OCI-LY3 (cell line): Measurements from ENCODE around the gene PDLIM4.
A peak's percentile ranks its signal among the peaks of the same experiment; 100 is the strongest.

ENCODE experiments used
- H2AFZ ChIP-seq: fragments of 200-600, 300-600 bp; shearing (Covaris generic); 2 replicates; pipeline ENCODE4 v1.6.0; 2014; ENCODE audit warnings: antibody characterized with exemption, low read depth, low read length
- H3K27ac ChIP-seq: fragments of 200-600, 300-600 bp; sonication (generic); 2 replicates; pipeline ENCODE4 v1.5.1; 2014; ENCODE audit warnings: mild to moderate bottlenecking, low read length, moderate library complexity, mixed read lengths
- H3K27me3 ChIP-seq: fragments of 200-600, 300-600 bp; sonication (generic); 2 replicates; pipeline ENCODE4 v1.6.1; 2014; ENCODE audit warnings: low read depth, low read length, mixed read lengths
- H3K36me3 ChIP-seq: fragments of 200-600, 300-600 bp; sonication (generic); replicated peaks from 2 replicates; pipeline ENCODE3; 2014; ENCODE audit warnings: low read depth, low read length, mixed read lengths
- H3K4me1 ChIP-seq: fragments of 300-600, 200-600 bp; sonication (generic); 2 replicates; pipeline ENCODE4 v1.6.1; 2014; ENCODE audit warnings: low read length, mixed read lengths
- H3K4me2 ChIP-seq: fragments of 200-600, 300-600 bp; sonication (generic); 2 replicates; pipeline ENCODE4 v1.6.1; 2014; ENCODE audit warnings: low read length, mixed read lengths
- H3K4me3 ChIP-seq: fragments of 300-600, 200-600 bp; sonication (generic); 2 replicates; pipeline ENCODE4 v1.5.1; 2014; ENCODE audit warnings: antibody characterized with exemption, mild to moderate bottlenecking, low read length, moderate library complexity
- H3K79me2 ChIP-seq: fragments of 300-600, 200-600 bp; shearing (Covaris generic); 2 replicates; pipeline ENCODE4 v1.6.1; 2014; ENCODE audit warnings: mild to moderate bottlenecking, low read length, mixed read lengths
- H3K9ac ChIP-seq: fragments of 300-600, 200-600 bp; shearing (Covaris generic); 2 replicates; pipeline ENCODE4 v1.6.0; 2014; ENCODE audit warnings: mild to moderate bottlenecking, low read length, moderate library complexity
- H3K9me3 ChIP-seq: fragments of 200-600, 300-600 bp; shearing (Covaris generic); 2 replicates; pipeline ENCODE4 v1.6.1; 2014; ENCODE audit warnings: low read length, mixed read lengths; ENCODE audit not compliant: insufficient read depth
- H4K20me1 ChIP-seq: fragments of 200-600, 300-600 bp; sonication (generic); 2 replicates; pipeline ENCODE4 v1.6.1; 2016; ENCODE audit warnings: low read length, mixed read lengths; ENCODE audit not compliant: insufficient read depth
- CTCF ChIP-seq: fragments of 200-600, 300-600 bp; sonication (generic); IDR thresholded peaks from 2 replicates; pipeline ENCODE4 v1.5.1; 2014; ENCODE audit warnings: antibody characterized with exemption, low read length, low read depth
- EZH2phosphoT487 ChIP-seq: fragments of 200-600 bp; shearing (Covaris generic); IDR thresholded peaks from 2 replicates; pipeline ENCODE4 v1.6.1; 2018; ENCODE audit warnings: antibody characterized with exemption, mixed run types, low read depth

The PDLIM4 gene

DNA sequence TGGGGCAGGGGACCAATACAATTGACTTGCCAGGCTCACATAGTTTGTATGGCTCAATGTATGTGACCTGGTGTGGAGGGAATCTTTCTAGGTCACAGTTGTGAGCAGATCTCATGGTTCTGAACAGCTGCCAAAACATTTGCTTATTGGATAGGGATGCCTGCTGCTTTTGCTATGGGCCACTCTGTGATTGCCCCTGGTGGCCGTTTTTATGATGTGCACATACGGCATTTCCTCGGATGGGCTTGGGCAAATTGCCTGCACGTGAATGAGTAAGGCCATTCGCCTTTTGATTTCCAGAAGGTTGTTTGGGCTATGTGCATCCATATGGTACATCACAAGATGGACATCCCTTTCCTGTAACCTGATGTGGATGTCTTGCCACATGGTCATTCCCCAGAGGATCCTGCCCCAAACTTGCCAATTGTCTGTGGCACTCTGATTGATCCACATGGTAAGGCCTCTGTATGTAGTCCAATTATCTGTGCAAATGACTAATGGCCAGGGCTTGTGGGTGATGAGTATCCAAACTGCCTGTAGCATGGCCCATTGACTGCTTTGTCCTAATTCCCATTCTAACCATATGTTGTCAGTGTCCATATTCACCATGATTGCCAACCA, 26.0 kb downstream of the PDLIM4 start:
- H3K9ac ChIP-seq, result no peak overlapping the region
- no peaks in the 10 kb centered on the region for H3K36me3 ChIP-seq
- no peaks in the 10 kb centered on the region for H4K20me1 ChIP-seq
- TF ChIP-seq CTCF, result peak; percentile 16; the same call in 1 of the 2 replicates
- no peak for TF ChIP-seq EZH2phosphoT487
- no peaks in the 10 kb centered on the region for H3K27me3 ChIP-seq
- no peaks in the 10 kb centered on the region for H3K79me2 ChIP-seq
- no peak overlapping the region for H3K4me3 ChIP-seq
- H3K27ac ChIP-seq, result no peak overlapping the region
- H3K4me2 ChIP-seq, result no peak overlapping the region
- H2AFZ ChIP-seq, result no peak overlapping the region
- no peaks in the 10 kb centered on the region for H3K9me3 ChIP-seq
- no peaks in the 10 kb centered on the region for H3K4me1 ChIP-seq

- no peak overlapping the region for H2AFZ ChIP-seq
- H3K4me1 ChIP-seq, result peaks cover 9% of the 10 kb centered on the region
- H3K27me3 ChIP-seq, result no peaks in the 10 kb centered on the region
- no peak overlapping the region for H3K4me3 ChIP-seq
- no peaks in the 10 kb centered on the region for H4K20me1 ChIP-seq
- TF ChIP-seq EZH2phosphoT487 (no peak), CTCF (no peak)
- no peaks in the 10 kb centered on the region for H3K36me3 ChIP-seq
- no peaks in the 10 kb centered on the region for H3K79me2 ChIP-seq
- no peak overlapping the region for H3K27ac ChIP-seq
- no peak overlapping the region for H3K9ac ChIP-seq
- H3K4me2 ChIP-seq, result no peak overlapping the region
- no peaks in the 10 kb centered on the region for H3K9me3 ChIP-seq
Observed at GRCh38 chr5:132289097-132289496, 31.6 kb downstream of the PDLIM4 start.

- Histone ChIP-seq H3K9me3 (no peaks in the 10 kb centered on the region), H4K20me1 (no peaks in the 10 kb centered on the region), H3K4me1 (peaks cover 9% of the 10 kb centered on the region), H2AFZ (no peak overlapping the region), H3K36me3 (no peaks in the 10 kb centered on the region), H3K27me3 (no peaks in the 10 kb centered on the region), H3K27ac (no peak overlapping the region), H3K79me2 (no peaks in the 10 kb centered on the region), H3K4me2 (peak overlapping the region; percentile 0; the same call in 1 of the 2 replicates), H3K9ac (no peak overlapping the region), H3K4me3 (no peak overlapping the region)
- no peak for TF ChIP-seq EZH2phosphoT487
- TF ChIP-seq CTCF, result no peak
Observed at GRCh38 chr5:132291026-132291425, 33.5 kb downstream of the PDLIM4 start.

DNA sequence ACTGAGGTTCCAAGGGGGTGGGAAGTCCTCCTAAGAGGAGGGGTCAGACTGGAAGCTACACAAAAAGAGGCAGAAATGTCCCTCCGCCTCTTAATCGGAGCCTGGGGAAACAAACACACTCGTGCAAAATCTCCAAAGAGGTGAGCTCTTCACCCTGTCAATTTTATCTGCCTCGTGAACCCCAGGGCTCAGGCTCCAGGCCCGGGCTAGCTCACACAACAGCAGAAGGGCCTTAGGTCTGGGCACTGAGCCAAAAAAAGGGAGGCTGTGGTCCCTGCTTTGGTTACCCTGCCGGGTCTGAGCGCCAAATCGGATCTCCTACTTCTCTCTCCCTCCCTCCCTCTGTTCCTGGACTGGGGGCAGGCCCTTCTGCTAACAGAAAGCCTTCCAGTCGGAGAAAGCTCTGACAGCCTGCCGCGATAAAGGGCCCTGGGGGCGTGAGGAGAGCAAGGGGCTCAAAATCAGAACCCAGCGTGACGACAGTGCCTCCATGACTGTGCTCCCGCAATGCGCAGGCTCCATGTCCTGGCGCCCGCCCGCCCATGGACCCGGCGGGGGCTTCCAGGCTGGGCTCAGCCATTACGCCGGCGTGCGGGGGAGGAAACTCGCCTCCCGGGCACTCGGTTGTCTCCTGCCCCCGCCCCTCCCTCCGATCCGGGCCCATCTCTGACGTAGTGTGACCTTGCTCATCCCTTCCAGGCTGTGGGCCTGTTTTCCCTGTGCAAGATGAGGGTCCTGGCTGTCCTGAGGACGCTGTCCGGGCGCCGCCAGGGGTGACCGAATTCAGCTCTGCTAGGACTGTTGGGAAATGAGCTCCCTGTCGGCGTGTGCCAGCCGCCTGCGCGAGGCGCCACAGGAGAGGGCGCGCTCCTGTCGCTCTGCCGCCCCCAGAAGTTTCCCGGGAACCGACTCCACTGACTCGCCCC, 35.8 kb downstream of the PDLIM4 start:
- Histone ChIP-seq H3K4me1 (peaks cover 9% of the 10 kb centered on the region), H3K4me2 (peak overlapping the region; percentile 87), H3K79me2 (no peaks in the 10 kb centered on the region), H3K27me3 (no peaks in the 10 kb centered on the region), H3K4me3 (peak overlapping the region; percentile 96), H3K36me3 (no peaks in the 10 kb centered on the region), H3K9ac (peak overlapping the region; percentile 91), H4K20me1 (no peaks in the 10 kb centered on the region), H3K27ac (peak overlapping the region; percentile 20; the same call in 1 of the 2 replicates), H3K9me3 (no peaks in the 10 kb centered on the region), H2AFZ (peak overlapping the region; percentile 98)
- TF ChIP-seq EZH2phosphoT487 (no peak), CTCF (0 out of 2 replicates have a peak, but pooled peaks have one; percentile 12)
